IMR-90 (cell line): ENCODE data around the gene PTPRN2. TPM values are rescaled to one million over a fixed set of nuclear protein-coding genes. Genes with fewer than 3 reads are reported as not detected.

Source experiments
- ATAC-seq: fragments of 200-7000 bp; cut with Tn5 transposase; 2 replicates; pipeline ENCODE4 v1.9.1; 2020; ENCODE audit warnings: low read depth, mild to moderate bottlenecking, moderate library complexity
- BruUV-seq: library from RNA; stranded (reverse); fragments of 400-500 nt; replicated peaks from 2 replicates; lab custom pipeline; 2021; lab: Mats Ljungman, UMichigan
- CTCF ChIA-PET: fragments of 300-600 bp; formaldehyde crosslinking; extraction: SDS; loops from one replicate; lab custom pipeline; 2021; ENCODE audit warnings: antibody characterized with exemption; lab: Yijun Ruan, JAX
- POLR2A ChIA-PET: fragments of 300-600 bp; sonication (Branson Sonifier 250); formaldehyde crosslinking; loops from one replicate; lab custom pipeline; 2022; ENCODE audit warnings: antibody characterized with exemption; ENCODE audit not compliant: unreplicated experiment; lab: Charles Lee
- DNase-seq: peaks from one replicate; pipeline ENCODE4 v3.0.0; 2013
- H2AFZ ChIP-seq: replicated peaks from 2 replicates; pipeline ENCODE3; 2013; ENCODE audit warnings: low read length, mild to moderate bottlenecking; ENCODE audit not compliant: poor library complexity
- H2AK5ac ChIP-seq: 2 replicates; pipeline ENCODE4 v1.6.1; 2013; ENCODE audit warnings: low read depth, low read length, inconsistent platforms
- H2AK9ac ChIP-seq: replicated peaks from 2 replicates; pipeline ENCODE3; 2013; ENCODE audit warnings: mild to moderate bottlenecking, low read depth, low read length, moderate library complexity; ENCODE audit not compliant: poor library complexity
- H2BK120ac ChIP-seq: 2 replicates; pipeline ENCODE4 v1.6.1; 2013; ENCODE audit warnings: low read depth, low read length, inconsistent platforms
- H2BK15ac ChIP-seq: 3 replicates; pipeline ENCODE4 v1.6.1; 2013; ENCODE audit warnings: low read depth, low read length, inconsistent platforms
- H2BK20ac ChIP-seq: 2 replicates; pipeline ENCODE4 v1.6.1; 2013; ENCODE audit warnings: low read depth, mild to moderate bottlenecking, inconsistent platforms, low read length, moderate library complexity
- H2BK5ac ChIP-seq: 2 replicates; pipeline ENCODE4 v1.6.1; 2013; ENCODE audit warnings: mild to moderate bottlenecking, low read depth, low read length, inconsistent platforms; ENCODE audit not compliant: poor library complexity, severe bottlenecking
- H3K14ac ChIP-seq: replicated peaks from 2 replicates; pipeline ENCODE4 v1.6.1; 2013; ENCODE audit warnings: low read depth, low read length, inconsistent platforms
- H3K18ac ChIP-seq: 2 replicates; pipeline ENCODE4 v1.6.1; 2013; ENCODE audit warnings: low read depth, low read length, control low read depth
- H3K23ac ChIP-seq: 2 replicates; pipeline ENCODE4 v1.6.1; 2013; ENCODE audit warnings: low read depth, low read length, inconsistent platforms
- H3K27ac ChIP-seq: 2 replicates; pipeline ENCODE4 v1.5.1; 2013; ENCODE audit warnings: mild to moderate bottlenecking, control low read depth, low read length; ENCODE audit not compliant: insufficient read depth
- H3K27me3 ChIP-seq: 2 replicates; pipeline ENCODE4 v1.6.1; 2013; ENCODE audit warnings: low read length; ENCODE audit not compliant: control insufficient read depth, insufficient read depth
- H3K36me3 ChIP-seq: 2 replicates; pipeline ENCODE4 v1.6.1; 2013; ENCODE audit warnings: low read length, mixed read lengths; ENCODE audit not compliant: control insufficient read depth, insufficient read depth
- H3K4ac ChIP-seq: 2 replicates; pipeline ENCODE4 v1.6.1; 2013; ENCODE audit warnings: low read depth, low read length, inconsistent platforms
- H3K4me1 ChIP-seq: 2 replicates; pipeline ENCODE4 v1.6.1; 2013; ENCODE audit warnings: low read length, mixed read lengths; ENCODE audit not compliant: control insufficient read depth, insufficient read depth
- H3K4me2 ChIP-seq: 2 replicates; pipeline ENCODE4 v1.6.1; 2013; ENCODE audit warnings: low read depth, mild to moderate bottlenecking, control low read depth, low read length, moderate library complexity
- H3K4me3 ChIP-seq: 2 replicates; pipeline ENCODE4 v1.5.1; 2013; ENCODE audit warnings: low read depth, mild to moderate bottlenecking, control low read depth, low read length, moderate library complexity; ENCODE audit not compliant: insufficient read depth
- H3K56ac ChIP-seq: 2 replicates; pipeline ENCODE4 v1.6.1; 2013; ENCODE audit warnings: low read length, inconsistent platforms; ENCODE audit not compliant: insufficient read depth; ENCODE audit errors: extremely low read depth
- H3K79me1 ChIP-seq, 2 experiments: 2 replicates each; pipeline ENCODE4 v1.6.1; 2013; ENCODE audit warnings: low read length in 2 of 2, inconsistent platforms in 1 of 2, low read depth in 1 of 2
- H3K9ac ChIP-seq: 2 replicates; pipeline ENCODE4 v1.6.1; 2013; ENCODE audit warnings: low read depth, low read length, control low read depth
- H3K9me1 ChIP-seq: 2 replicates; pipeline ENCODE4 v1.6.1; 2013; ENCODE audit warnings: low read length, inconsistent platforms; ENCODE audit not compliant: insufficient read depth
- H3K9me3 ChIP-seq: 2 replicates; pipeline ENCODE4 v1.6.1; 2013; ENCODE audit warnings: low read length; ENCODE audit not compliant: control insufficient read depth, insufficient read depth
- H4K20me1 ChIP-seq: 2 replicates; pipeline ENCODE4 v1.6.1; 2013; ENCODE audit warnings: low read length, inconsistent platforms; ENCODE audit not compliant: insufficient read depth
- H4K5ac ChIP-seq: 2 replicates; pipeline ENCODE4 v1.6.1; 2013; ENCODE audit warnings: mild to moderate bottlenecking, low read depth, low read length, control low read depth
- H4K8ac ChIP-seq, 2 experiments: 2 replicates each; pipeline ENCODE4 v1.6.1; 2013; ENCODE audit warnings: low read depth in 2 of 2, low read length in 2 of 2, control low read depth in 1 of 2, inconsistent platforms in 1 of 2
- H4K91ac ChIP-seq: 2 replicates; pipeline ENCODE4 v1.6.1; 2013; ENCODE audit warnings: low read depth, low read length, inconsistent platforms; ENCODE audit not compliant: insufficient read depth
- BHLHE40 ChIP-seq: fragments of 150-350 bp; IDR thresholded peaks from 2 replicates; pipeline ENCODE4 v1.6.1; 2016; ENCODE audit warnings: mild to moderate bottlenecking, low read depth, low read length
- CEBPB ChIP-seq: IDR thresholded peaks from 2 replicates; pipeline ENCODE4 v1.6.1; 2012; ENCODE audit warnings: low read depth, low read length, improper control_type of control experiment
- CHD1 ChIP-seq: IDR thresholded peaks from 2 replicates; pipeline ENCODE4 v1.6.1; 2012; ENCODE audit warnings: low read depth, low read length, improper control_type of control experiment
- CTCF ChIP-seq: conservative IDR thresholded peaks from 2 replicates; pipeline ENCODE4 v1.5.1; 2012; ENCODE audit warnings: mild to moderate bottlenecking, low read depth, low read length, improper control_type of control experiment
- ELK1 ChIP-seq: fragments of 150-350 bp; IDR thresholded peaks from 2 replicates; pipeline ENCODE4 v1.6.1; 2016; ENCODE audit warnings: low read depth, mild to moderate bottlenecking, low read length, moderate library complexity, borderline replicate concordance
- FOS ChIP-seq: fragments of 150-350 bp; IDR thresholded peaks from 2 replicates; pipeline ENCODE4 v1.6.1; 2016; ENCODE audit warnings: low read depth, low read length
- MAFK ChIP-seq: IDR thresholded peaks from 2 replicates; pipeline ENCODE4 v1.6.1; 2012; ENCODE audit warnings: low read depth, low read length, improper control_type of control experiment
- MXI1 ChIP-seq: IDR thresholded peaks from 2 replicates; pipeline ENCODE4 v1.6.1; 2012; ENCODE audit warnings: low read depth, mild to moderate bottlenecking, low read length, moderate library complexity, borderline replicate concordance
- NFE2L2 ChIP-seq: fragments of 150-350 bp; IDR thresholded peaks from 2 replicates; pipeline ENCODE4 v1.6.1; 2016; ENCODE audit warnings: low read depth, mild to moderate bottlenecking, low read length
- POLR2A ChIP-seq: IDR thresholded peaks from 2 replicates; pipeline ENCODE4 v1.6.1; 2012; ENCODE audit warnings: mild to moderate bottlenecking, low read depth, low read length
- RAD21 ChIP-seq: IDR thresholded peaks from 2 replicates; pipeline ENCODE4 v1.6.1; 2012; ENCODE audit warnings: low read length, improper control_type of control experiment
- RCOR1 ChIP-seq: IDR thresholded peaks from 2 replicates; pipeline ENCODE4 v1.6.1; 2012; ENCODE audit warnings: mild to moderate bottlenecking, low read length, improper control_type of control experiment; ENCODE audit not compliant: insufficient replicate concordance
- RFX5 ChIP-seq: IDR thresholded peaks from 2 replicates; pipeline ENCODE4 v1.8.0; 2012; ENCODE audit warnings: low read depth, mild to moderate bottlenecking, low read length, moderate library complexity
- SMC3 ChIP-seq: fragments of 150-350 bp; IDR thresholded peaks from 2 replicates; pipeline ENCODE4 v1.6.1; 2016; ENCODE audit warnings: low read depth, mild to moderate bottlenecking, antibody characterized with exemption, low read length, moderate library complexity
- USF2 ChIP-seq: fragments of 150-350 bp; IDR thresholded peaks from 2 replicates; pipeline ENCODE4 v1.6.1; 2017; ENCODE audit warnings: mild to moderate bottlenecking, antibody characterized with exemption, low read length, low read depth
- WGBS, 2 experiments: methylation state at CpG; one replicate each; pipeline versions ENCODE4 v1.1.5 to v1.1.7; 2013; ENCODE audit warnings: missing lambda C conversion rate in 2 of 2; ENCODE audit not compliant: insufficient read length in 1 of 2; ENCODE audit errors: extremely low coverage in 2 of 2; 5-methylcytosine and 5-hydroxymethylcytosine counted together
- dilution Hi-C: fragments of 300-500 bp; cut with HindIII; formaldehyde crosslinking; loops from one replicate; pipeline ENCODE4 v1.14.3; 2018; ENCODE audit warnings: low sequenced_read_pairs; ENCODE audit not compliant: unreplicated experiment
- in situ Hi-C: fragments of 300-500 bp; cut with MboI; formaldehyde crosslinking; loops from 3 replicates; pipeline ENCODE4 v1.14.3; 2019; ENCODE audit warnings: low sequenced_read_pairs, inconsistent platforms, mixed read lengths
- intact Hi-C: fragments of 100-400 bp; cut with micrococcal nuclease; formaldehyde crosslinking; loops from 2 replicates; pipeline ENCODE4 v1.10.0; 2022
- polyA plus RNA-seq, 3 experiments: library from polyadenylated mRNA; depleted of rRNA; stranded (reverse); fragments of >200 nt; gene quantifications; 2 replicates each; pipeline ENCODE4 v1.2.3, GENCODE V29; 2012; ENCODE audit warnings: low replicate concordance in 1 of 3
- total RNA-seq: library from RNA; depleted of rRNA; stranded (reverse); fragments of >200 nt; gene quantifications from 2 replicates; pipeline ENCODE4 v1.2.3, GENCODE V29; 2012

PTPRN2 gene
- total and polyA plus RNA-seq, 2 of the 4 experiments (the other 2 are of a cell fraction): 0.03 TPM; not detected in 1

- no peak for TF ChIP-seq MAFK
- no peak for TF ChIP-seq FOS
- no peak for TF ChIP-seq NFE2L2
Observed at GRCh38 chr7:157826566-157826965, 761.1 kb downstream of the PTPRN2 start (continued).

- H3K27me3 ChIP-seq: no peaks in the 10 kb centered on the region
- H3K9me1 ChIP-seq: no peaks in the 10 kb centered on the region
- POLR2A ChIA-PET: no interaction called here
- DNase-seq (no peak), ATAC-seq (no peak)
- dilution Hi-C loops (no loop called here), in situ Hi-C loops (no loop called here), intact Hi-C loops (no loop called here)
- no peak overlapping the region for H3K23ac ChIP-seq
- H4K8ac ChIP-seq: no peak overlapping the region
- H4K5ac ChIP-seq: no peak overlapping the region
- no peaks in the 10 kb centered on the region for H4K20me1 ChIP-seq
- no peak overlapping the region for H3K4me2 ChIP-seq
- H2AK9ac ChIP-seq: no peak overlapping the region
- no peak overlapping the region for H2BK15ac ChIP-seq
- no peak overlapping the region for H2BK5ac ChIP-seq
- H3K4me3 ChIP-seq: no peak overlapping the region
- H3K9ac ChIP-seq: no peak overlapping the region
- CTCF ChIA-PET: no interaction called here
- H3K36me3 ChIP-seq: no peaks in the 10 kb centered on the region
- no TSS peak for BruUV-seq
- no peak overlapping the region for H2AFZ ChIP-seq
- H3K79me1 ChIP-seq: no peaks in the 10 kb centered on the region
- no peak overlapping the region for H4K91ac ChIP-seq
- H2BK20ac ChIP-seq: no peak overlapping the region
- no CpG with 5 or more reads among the region's 6 CpGs for WGBS, 2 experiments
- H3K27ac ChIP-seq: no peak overlapping the region
- no peak overlapping the region for H3K4ac ChIP-seq
- H3K9me3 ChIP-seq: peaks cover 65% of the 10 kb centered on the region
- H2BK120ac ChIP-seq: no peak overlapping the region
- no peaks in the 10 kb centered on the region for H3K4me1 ChIP-seq
- H2AK5ac ChIP-seq: no peak overlapping the region
- no peak overlapping the region for H3K18ac ChIP-seq
- H3K56ac ChIP-seq: no peak overlapping the region
- no peak overlapping the region for H3K14ac ChIP-seq
- TF ChIP-seq CTCF (no peak), POLR2A (no peak), ELK1 (no peak), RFX5 (no peak), SMC3 (no peak), FOS (no peak), CEBPB (no peak), USF2 (no peak), MXI1 (no peak), RCOR1 (no peak), CHD1 (no peak), BHLHE40 (no peak), RAD21 (no peak)
Observed at GRCh38 chr7:157825325-157825724, 762.3 kb downstream of the PTPRN2 start.
